Measurements from ENCODE around the gene EEF2.
"Not testable (repeated sequence)": the region's sequence is repeated elsewhere in the genome, so short reads cannot be mapped to it uniquely, and the experiment has no call there.

The EEF2 gene

GRCh38 chr19:3967983-3968382, 17.3 kb downstream of the EEF2 start:
- DNase-seq, result not testable (repeated sequence)

- no peak for DNase-seq
Measured at GRCh38 chr19:3966051-3967017, 18.9 kb downstream of the EEF2 start.

GRCh38 chr19:3964256-3965194, 20.7 kb downstream of the EEF2 start:
- DNase-seq, result no peak

- DNase-seq, result no peak
Measured at GRCh38 chr19:3963458-3964255, 21.6 kb downstream of the EEF2 start.

- no peak for DNase-seq
Measured at GRCh38 chr19:3961007-3961406, 24.3 kb downstream of the EEF2 start.

GRCh38 chr19:3959766-3960131, 25.5 kb downstream of the EEF2 start:
- no peak for DNase-seq

- DNase-seq, result no peak
Measured at GRCh38 chr19:3958836-3959765, 26.2 kb downstream of the EEF2 start.

- no peak for DNase-seq
Measured at GRCh38 chr19:3955688-3956087, 29.6 kb downstream of the EEF2 start.

- not testable (repeated sequence) for DNase-seq
Measured at GRCh38 chr19:3955276-3955675, 30.0 kb downstream of the EEF2 start.

GRCh38 chr19:3954107-3954506, 31.2 kb downstream of the EEF2 start:
- DNase-seq, result no peak

GRCh38 chr19:3952755-3953276, 32.4 kb downstream of the EEF2 start:
- DNase-seq, result not testable (repeated sequence)

GRCh38 chr19:3950871-3951861, 34.1 kb downstream of the EEF2 start:
- peak; percentile 43 for DNase-seq

GRCh38 chr19:3949997-3950859, 35.0 kb downstream of the EEF2 start:
- peak; percentile 47 for DNase-seq

- DNase-seq, result no peak
Measured at GRCh38 chr19:3949294-3949693, 36.0 kb downstream of the EEF2 start.

- DNase-seq, result not testable (repeated sequence)
Measured at GRCh38 chr19:3947316-3947933, 37.8 kb downstream of the EEF2 start.

GRCh38 chr19:3945838-3946237, 39.4 kb downstream of the EEF2 start:
- no peak for DNase-seq

GRCh38 chr19:3944018-3944721, 41.1 kb downstream of the EEF2 start:
- DNase-seq, result no peak
